OCI-LY7 (cell line): ENCODE data around the gene STRBP.

Experiments used
- EZH2phosphoT487 ChIP-seq: fragments of 200-600 bp; sonication (generic); IDR thresholded peaks from 2 replicates; pipeline ENCODE4 v1.6.1; 2018; ENCODE audit warnings: low read depth, borderline replicate concordance, mild to moderate bottlenecking, mixed run types, antibody characterized with exemption, low read length, moderate library complexity, mixed read lengths
- TF ChIP-seq, protein P1 (sequence below): fragments of 200-600 bp; sonication (generic); conservative IDR thresholded peaks from 2 replicates; pipeline ENCODE4 v1.5.1; 2014; ENCODE audit warnings: mild to moderate bottlenecking, antibody characterized with exemption, low read length, moderate library complexity, mixed read lengths

DNA sequence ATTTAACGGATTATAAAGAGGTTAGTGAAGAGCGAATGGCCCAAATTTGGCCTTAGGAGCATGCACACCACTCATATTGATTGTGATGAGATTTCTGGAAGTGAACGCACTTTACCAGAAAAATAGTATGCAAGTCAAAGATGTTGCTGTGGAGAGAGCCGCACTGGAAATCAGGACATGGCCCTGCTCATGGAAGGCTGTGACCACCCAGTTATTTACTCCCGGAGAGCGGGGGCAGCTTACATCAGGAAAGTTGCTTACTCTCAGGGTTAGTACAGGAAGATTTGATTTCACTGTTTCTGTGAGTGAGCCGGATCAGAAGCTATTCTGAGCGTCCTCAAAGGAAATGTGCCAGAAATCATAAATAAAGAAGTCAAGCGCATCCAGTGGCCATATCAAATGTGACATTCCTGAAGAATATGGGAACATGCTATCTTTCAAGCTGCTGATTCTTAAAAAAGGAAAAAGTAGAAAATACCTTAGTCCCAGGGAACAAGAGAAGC is 42.9 kb upstream of the STRBP start:
- TF ChIP-seq, protein P1, sequence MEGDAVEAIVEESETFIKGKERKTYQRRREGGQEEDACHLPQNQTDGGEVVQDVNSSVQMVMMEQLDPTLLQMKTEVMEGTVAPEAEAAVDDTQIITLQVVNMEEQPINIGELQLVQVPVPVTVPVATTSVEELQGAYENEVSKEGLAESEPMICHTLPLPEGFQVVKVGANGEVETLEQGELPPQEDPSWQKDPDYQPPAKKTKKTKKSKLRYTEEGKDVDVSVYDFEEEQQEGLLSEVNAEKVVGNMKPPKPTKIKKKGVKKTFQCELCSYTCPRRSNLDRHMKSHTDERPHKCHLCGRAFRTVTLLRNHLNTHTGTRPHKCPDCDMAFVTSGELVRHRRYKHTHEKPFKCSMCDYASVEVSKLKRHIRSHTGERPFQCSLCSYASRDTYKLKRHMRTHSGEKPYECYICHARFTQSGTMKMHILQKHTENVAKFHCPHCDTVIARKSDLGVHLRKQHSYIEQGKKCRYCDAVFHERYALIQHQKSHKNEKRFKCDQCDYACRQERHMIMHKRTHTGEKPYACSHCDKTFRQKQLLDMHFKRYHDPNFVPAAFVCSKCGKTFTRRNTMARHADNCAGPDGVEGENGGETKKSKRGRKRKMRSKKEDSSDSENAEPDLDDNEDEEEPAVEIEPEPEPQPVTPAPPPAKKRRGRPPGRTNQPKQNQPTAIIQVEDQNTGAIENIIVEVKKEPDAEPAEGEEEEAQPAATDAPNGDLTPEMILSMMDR, result no peak
- TF ChIP-seq EZH2phosphoT487, result no peak
